ENCODE measurements around the gene HOTAIR.

The HOTAIR gene

GRCh38 chr12:53949631-53950436 lies 24.9 kb downstream of the HOTAIR start:
- Histone ChIP-seq H3K9me3 (replicated peaks; ENCODE audit: insufficient read depth, low read length) (no peaks in the 10 kb centered on the region), H3K4me2 (ENCODE audit: low read depth, low read length) (no peak overlapping the region), H2AFZ (ENCODE audit: low read length) (no peak overlapping the region), H3K36me3 (replicated peaks; ENCODE audit: insufficient read depth, low read length) (no peaks in the 10 kb centered on the region), H3K27me3 (replicated peaks; ENCODE audit: insufficient read depth, low read length) (peaks cover 100% of the 10 kb centered on the region), H4K20me1 (ENCODE audit: insufficient read depth, low read length) (no peaks in the 10 kb centered on the region), H3F3A (ENCODE audit: insufficient read depth, low read length) (no peaks in the 10 kb centered on the region), H3K9ac (ENCODE audit: low read length) (no peak overlapping the region), H3K4me3 (ENCODE audit: low read length) (no peak overlapping the region), H3K79me2 (ENCODE audit: low read length) (no peaks in the 10 kb centered on the region), H3K4me1 (ENCODE audit: low read length) (no peaks in the 10 kb centered on the region), H3K27ac (ENCODE audit: low read length) (no peak overlapping the region), H3K9me2 (replicated peaks; ENCODE audit: insufficient read depth, low read length) (no peaks in the 10 kb centered on the region)
- DNase-seq: no peak
- TF ChIP-seq EZH2 (optimal IDR thresholded peaks at IDR 0.05; ENCODE audit: low read depth, low read length) (no peak), EZH2phosphoT487 (IDR thresholded peaks at IDR 0.05; ENCODE audit: low read length) (no peak)
- TF ChIP-seq, protein P1, sequence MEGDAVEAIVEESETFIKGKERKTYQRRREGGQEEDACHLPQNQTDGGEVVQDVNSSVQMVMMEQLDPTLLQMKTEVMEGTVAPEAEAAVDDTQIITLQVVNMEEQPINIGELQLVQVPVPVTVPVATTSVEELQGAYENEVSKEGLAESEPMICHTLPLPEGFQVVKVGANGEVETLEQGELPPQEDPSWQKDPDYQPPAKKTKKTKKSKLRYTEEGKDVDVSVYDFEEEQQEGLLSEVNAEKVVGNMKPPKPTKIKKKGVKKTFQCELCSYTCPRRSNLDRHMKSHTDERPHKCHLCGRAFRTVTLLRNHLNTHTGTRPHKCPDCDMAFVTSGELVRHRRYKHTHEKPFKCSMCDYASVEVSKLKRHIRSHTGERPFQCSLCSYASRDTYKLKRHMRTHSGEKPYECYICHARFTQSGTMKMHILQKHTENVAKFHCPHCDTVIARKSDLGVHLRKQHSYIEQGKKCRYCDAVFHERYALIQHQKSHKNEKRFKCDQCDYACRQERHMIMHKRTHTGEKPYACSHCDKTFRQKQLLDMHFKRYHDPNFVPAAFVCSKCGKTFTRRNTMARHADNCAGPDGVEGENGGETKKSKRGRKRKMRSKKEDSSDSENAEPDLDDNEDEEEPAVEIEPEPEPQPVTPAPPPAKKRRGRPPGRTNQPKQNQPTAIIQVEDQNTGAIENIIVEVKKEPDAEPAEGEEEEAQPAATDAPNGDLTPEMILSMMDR (IDR thresholded peaks at IDR 0.05; ENCODE audit: low read length): no peak

- Histone ChIP-seq H3K9me2 (replicated peaks; ENCODE audit: insufficient read depth, low read length) (no peaks in the 10 kb centered on the region), H4K20me1 (ENCODE audit: insufficient read depth, low read length) (no peaks in the 10 kb centered on the region), H3K79me2 (ENCODE audit: low read length) (no peaks in the 10 kb centered on the region), H3K4me1 (ENCODE audit: low read length) (no peaks in the 10 kb centered on the region), H3K27me3 (replicated peaks; ENCODE audit: insufficient read depth, low read length) (peaks cover 100% of the 10 kb centered on the region), H3K9ac (ENCODE audit: low read length) (no peak overlapping the region), H3K4me3 (ENCODE audit: low read length) (no peak overlapping the region), H2AFZ (ENCODE audit: low read length) (no peak overlapping the region), H3F3A (ENCODE audit: insufficient read depth, low read length) (no peaks in the 10 kb centered on the region), H3K27ac (ENCODE audit: low read length) (no peak overlapping the region), H3K36me3 (replicated peaks; ENCODE audit: insufficient read depth, low read length) (no peaks in the 10 kb centered on the region), H3K4me2 (ENCODE audit: low read depth, low read length) (no peak overlapping the region), H3K9me3 (replicated peaks; ENCODE audit: insufficient read depth, low read length) (no peaks in the 10 kb centered on the region)
- DNase-seq: no peak
- TF ChIP-seq, protein P1 (IDR thresholded peaks at IDR 0.05; ENCODE audit: low read length): no peak
- no peak for TF ChIP-seq EZH2phosphoT487 (IDR thresholded peaks at IDR 0.05; ENCODE audit: low read length)
- no peak for TF ChIP-seq EZH2 (optimal IDR thresholded peaks at IDR 0.05; ENCODE audit: low read depth, low read length)
Observed at GRCh38 chr12:53948650-53949593, 25.8 kb downstream of the HOTAIR start.

- Histone ChIP-seq H3K27me3 (replicated peaks; ENCODE audit: insufficient read depth, low read length) (peaks cover 100% of the 10 kb centered on the region), H3F3A (ENCODE audit: insufficient read depth, low read length) (no peaks in the 10 kb centered on the region), H3K9me2 (replicated peaks; ENCODE audit: insufficient read depth, low read length) (no peaks in the 10 kb centered on the region)
Observed at GRCh38 chr12:53947743-53948142, 27.0 kb downstream of the HOTAIR start.

More at GRCh38 chr12:53947743-53948142, 27.0 kb downstream of the HOTAIR start:
- Histone ChIP-seq H4K20me1 (ENCODE audit: insufficient read depth, low read length) (no peaks in the 10 kb centered on the region), H3K36me3 (replicated peaks; ENCODE audit: insufficient read depth, low read length) (no peaks in the 10 kb centered on the region), H3K9me3 (replicated peaks; ENCODE audit: insufficient read depth, low read length) (no peaks in the 10 kb centered on the region), H3K9ac (ENCODE audit: low read length) (no peak overlapping the region), H2AFZ (ENCODE audit: low read length) (no peak overlapping the region), H3K4me3 (ENCODE audit: low read length) (no peak overlapping the region), H3K4me2 (ENCODE audit: low read depth, low read length) (no peak overlapping the region), H3K27ac (ENCODE audit: low read length) (no peak overlapping the region), H3K79me2 (ENCODE audit: low read length) (no peaks in the 10 kb centered on the region), H3K4me1 (ENCODE audit: low read length) (no peaks in the 10 kb centered on the region)
- DNase-seq: no peak
- TF ChIP-seq EZH2phosphoT487 (IDR thresholded peaks at IDR 0.05; ENCODE audit: low read length) (no peak), EZH2 (optimal IDR thresholded peaks at IDR 0.05; ENCODE audit: low read depth, low read length) (no peak)
- TF ChIP-seq, protein P1 (IDR thresholded peaks at IDR 0.05; ENCODE audit: low read length): no peak

Data from MM.1S (cell line).